C4-2B (cell line): ENCODE data around the gene FADS2.

Experiments used
- ZFX ChIP-seq: fragments of 450-650 bp; IDR thresholded peaks from 2 replicates; pipeline ENCODE4 v1.6.1; 2017
- TF ChIP-seq, protein P1 (sequence below): fragments of 450-650 bp; conservative IDR thresholded peaks from 2 replicates; pipeline ENCODE4 v1.5.1; 2017; ENCODE audit warnings: mild to moderate bottlenecking

DNA sequence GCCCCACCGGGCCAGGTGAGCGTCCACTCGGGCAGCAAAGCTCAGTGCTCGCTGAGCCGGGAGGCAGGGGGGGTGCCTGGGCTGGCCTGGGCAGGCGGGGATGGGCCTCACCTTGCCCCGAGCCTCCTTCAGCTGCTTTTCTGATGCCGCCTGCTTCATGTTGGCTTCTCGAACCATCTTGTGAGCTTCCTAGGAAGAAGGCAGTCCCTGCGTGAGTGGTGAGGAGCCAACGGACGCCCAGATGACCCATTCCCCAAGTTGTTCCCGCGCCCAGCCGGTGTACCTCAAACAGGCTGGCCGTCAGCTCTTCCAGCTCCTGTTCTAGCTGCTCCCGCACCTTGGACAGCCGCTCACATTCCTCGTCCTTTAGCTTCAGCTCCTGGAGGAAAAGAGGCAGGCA lies 79.2 kb downstream of the FADS2 start:
- TF ChIP-seq, protein P1, sequence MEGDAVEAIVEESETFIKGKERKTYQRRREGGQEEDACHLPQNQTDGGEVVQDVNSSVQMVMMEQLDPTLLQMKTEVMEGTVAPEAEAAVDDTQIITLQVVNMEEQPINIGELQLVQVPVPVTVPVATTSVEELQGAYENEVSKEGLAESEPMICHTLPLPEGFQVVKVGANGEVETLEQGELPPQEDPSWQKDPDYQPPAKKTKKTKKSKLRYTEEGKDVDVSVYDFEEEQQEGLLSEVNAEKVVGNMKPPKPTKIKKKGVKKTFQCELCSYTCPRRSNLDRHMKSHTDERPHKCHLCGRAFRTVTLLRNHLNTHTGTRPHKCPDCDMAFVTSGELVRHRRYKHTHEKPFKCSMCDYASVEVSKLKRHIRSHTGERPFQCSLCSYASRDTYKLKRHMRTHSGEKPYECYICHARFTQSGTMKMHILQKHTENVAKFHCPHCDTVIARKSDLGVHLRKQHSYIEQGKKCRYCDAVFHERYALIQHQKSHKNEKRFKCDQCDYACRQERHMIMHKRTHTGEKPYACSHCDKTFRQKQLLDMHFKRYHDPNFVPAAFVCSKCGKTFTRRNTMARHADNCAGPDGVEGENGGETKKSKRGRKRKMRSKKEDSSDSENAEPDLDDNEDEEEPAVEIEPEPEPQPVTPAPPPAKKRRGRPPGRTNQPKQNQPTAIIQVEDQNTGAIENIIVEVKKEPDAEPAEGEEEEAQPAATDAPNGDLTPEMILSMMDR = no peak
- no peak for TF ChIP-seq ZFX
